GM18511 (cell line): Measurements from ENCODE around the gene THOC6.

ENCODE experiments used
- ATAC-seq: cut with Tn5 transposase; IDR thresholded peaks from one replicate; pipeline ENCODE4 v1.9.1; 2021; ENCODE audit warnings: mild to moderate bottlenecking, moderate library complexity; ENCODE audit not compliant: unreplicated experiment

Gene THOC6

GRCh38 chr16:3014971-3015370, 8.9 kb upstream of the THOC6 start:
- no peak for ATAC-seq

- no peak for ATAC-seq
Observed at GRCh38 chr16:3015865-3016521, 7.8 kb upstream of the THOC6 start.

GRCh38 chr16:3017344-3017743, 6.5 kb upstream of the THOC6 start:
- no peak for ATAC-seq

- ATAC-seq, result no peak
Observed at GRCh38 chr16:3017794-3018506, 5.9 kb upstream of the THOC6 start, which contains the start of gene CLDN6. CLDN6 (minus strand) TSS chr16:3018183; CDS start chr16:3016021, 2,162 bp downstream.

GRCh38 chr16:3019594-3020246, 4.1 kb upstream of the THOC6 start:
- no peak for ATAC-seq

- ATAC-seq, result no peak
Observed at GRCh38 chr16:3020247-3020603, 3.6 kb upstream of the THOC6 start, which contains the start of gene TNFRSF12A. TNFRSF12A (plus strand) TSS chr16:3020368; CDS start chr16:3020398, 30 bp downstream.

GRCh38 chr16:3020604-3021448, 3.0 kb upstream of the THOC6 start:
- no peak for ATAC-seq

- no peak for ATAC-seq
Observed at GRCh38 chr16:3021449-3022207, 2.2 kb upstream of the THOC6 start.

GRCh38 chr16:3022208-3022683, 1.6 kb upstream of the THOC6 start:
- ATAC-seq, result no peak

- no peak for ATAC-seq
Observed at GRCh38 chr16:3022684-3023414, 986 bp upstream of the THOC6 start.

GRCh38 chr16:3023415-3023668, 493 bp upstream of the THOC6 start:
- no peak for ATAC-seq

GRCh38 chr16:3025032-3026002, 1.5 kb downstream of the THOC6 start:
- ATAC-seq, result no peak

- ATAC-seq, result no peak
Observed at GRCh38 chr16:3026003-3026378, 2.2 kb downstream of the THOC6 start.

- no peak for ATAC-seq
Observed at GRCh38 chr16:3026609-3027488, 3.0 kb downstream of the THOC6 start.

- no peak for ATAC-seq
Observed at GRCh38 chr16:3027489-3027795, 3.6 kb downstream of the THOC6 start.

GRCh38 chr16:3027983-3028715, 4.3 kb downstream of the THOC6 start:
- ATAC-seq, result no peak

- no peak for ATAC-seq
Observed at GRCh38 chr16:3028716-3029319, 5.0 kb downstream of the THOC6 start.
